HEK293T (cell line): ENCODE data around the gene CYP1A2.

Experiments
- CTCF ChIA-PET: fragments of 350-600 bp; formaldehyde crosslinking; extraction: SDS; loops from one replicate; lab custom pipeline; 2021; ENCODE audit warnings: antibody characterized with exemption, inconsistent platforms; lab: Yijun Ruan, JAX
- POLR2A ChIA-PET: fragments of 350-600 bp; formaldehyde crosslinking; extraction: SDS; loops from one replicate; lab custom pipeline; 2020; ENCODE audit warnings: antibody characterized with exemption, inconsistent platforms; lab: Yijun Ruan, JAX
- DNase-seq: peaks from one replicate; pipeline ENCODE4 v3.0.0; 2012; ENCODE audit warnings: mixed read lengths; ENCODE audit errors: extremely low spot score
- ARNT ChIP-seq: fragments of 450-650 bp; IDR thresholded peaks from 2 replicates; pipeline ENCODE4 v1.6.1; 2017; ENCODE audit warnings: mild to moderate bottlenecking
- BHLHE40 ChIP-seq: fragments of 450-650 bp; IDR thresholded peaks from 2 replicates; pipeline ENCODE4 v1.6.1; 2016; ENCODE audit warnings: mild to moderate bottlenecking, moderate library complexity, borderline replicate concordance
- CTBP1 ChIP-seq: fragments of 450-650 bp; IDR thresholded peaks from 2 replicates; pipeline ENCODE4 v1.6.1; 2016; ENCODE audit warnings: borderline replicate concordance
- ELF4 ChIP-seq: fragments of 450-650 bp; IDR thresholded peaks from 2 replicates; pipeline ENCODE4 v1.6.1; 2017; ENCODE audit warnings: antibody characterized with exemption
- FOXA1 ChIP-seq: fragments of 450-650 bp; IDR thresholded peaks from 2 replicates; pipeline ENCODE4 v1.6.1; 2016; ENCODE audit warnings: mild to moderate bottlenecking
- FOXK2 ChIP-seq: fragments of 450-650 bp; IDR thresholded peaks from 2 replicates; pipeline ENCODE4 v1.6.1; 2016; ENCODE audit warnings: mild to moderate bottlenecking
- FOXM1 ChIP-seq: fragments of 450-650 bp; IDR thresholded peaks from 2 replicates; pipeline ENCODE4 v1.6.1; 2017; ENCODE audit warnings: mild to moderate bottlenecking, borderline replicate concordance
- HDGF ChIP-seq: fragments of 450-650 bp; IDR thresholded peaks from 2 replicates; pipeline ENCODE4 v1.6.1; 2017; ENCODE audit warnings: antibody characterized with exemption, borderline replicate concordance
- L3MBTL2 ChIP-seq: fragments of 450-650 bp; conservative IDR thresholded peaks from 2 replicates; pipeline ENCODE4 v1.6.1; 2016; ENCODE audit warnings: mild to moderate bottlenecking
- LEF1 ChIP-seq: fragments of 450-650 bp; IDR thresholded peaks from 2 replicates; pipeline ENCODE4 v1.6.1; 2017; ENCODE audit warnings: mild to moderate bottlenecking, borderline replicate concordance
- NFRKB ChIP-seq: fragments of 450-650 bp; IDR thresholded peaks from 2 replicates; pipeline ENCODE4 v1.6.1; 2016; ENCODE audit warnings: mild to moderate bottlenecking, moderate library complexity
- PKNOX1 ChIP-seq: fragments of 450-650 bp; IDR thresholded peaks from 2 replicates; pipeline ENCODE4 v1.6.1; 2016
- SP1 ChIP-seq: fragments of 450-650 bp; IDR thresholded peaks from 2 replicates; pipeline ENCODE4 v1.6.1; 2017
- SUZ12 ChIP-seq: fragments of 450-650 bp; IDR thresholded peaks from 2 replicates; pipeline ENCODE4 v1.6.1; 2016; ENCODE audit warnings: mild to moderate bottlenecking
- TARDBP ChIP-seq: fragments of 450-650 bp; IDR thresholded peaks from 2 replicates; pipeline ENCODE4 v1.6.1; 2016
- ZNF384 ChIP-seq: fragments of 450-650 bp; IDR thresholded peaks from 2 replicates; pipeline ENCODE4 v1.6.1; 2016

CYP1A2 gene

GRCh38 chr15:74787251-74788041, 38.8 kb downstream of the CYP1A2 start:
- ChIA-PET CTCF (interaction anchor here (0.6 to 3.0 kb wide), 19 partner anchors 8 to 398 kb away, joined by 3 to 43 read pairs (median 3); partner anchors contain the start of gene ULK3), POLR2A (interaction anchor here (0.6 to 1.8 kb wide), 6 partner anchors 10 to 664 kb away, joined by 3 to 5 read pairs (median 4); partner anchors contain the start of genes COX5A and SIN3A)
- DNase-seq, result peak; percentile 81
- TF ChIP-seq FOXM1 (no peak), L3MBTL2 (no peak), ZNF384 (no peak), SP1 (no peak), HDGF (no peak), TARDBP (no peak), SUZ12 (no peak)

DNA sequence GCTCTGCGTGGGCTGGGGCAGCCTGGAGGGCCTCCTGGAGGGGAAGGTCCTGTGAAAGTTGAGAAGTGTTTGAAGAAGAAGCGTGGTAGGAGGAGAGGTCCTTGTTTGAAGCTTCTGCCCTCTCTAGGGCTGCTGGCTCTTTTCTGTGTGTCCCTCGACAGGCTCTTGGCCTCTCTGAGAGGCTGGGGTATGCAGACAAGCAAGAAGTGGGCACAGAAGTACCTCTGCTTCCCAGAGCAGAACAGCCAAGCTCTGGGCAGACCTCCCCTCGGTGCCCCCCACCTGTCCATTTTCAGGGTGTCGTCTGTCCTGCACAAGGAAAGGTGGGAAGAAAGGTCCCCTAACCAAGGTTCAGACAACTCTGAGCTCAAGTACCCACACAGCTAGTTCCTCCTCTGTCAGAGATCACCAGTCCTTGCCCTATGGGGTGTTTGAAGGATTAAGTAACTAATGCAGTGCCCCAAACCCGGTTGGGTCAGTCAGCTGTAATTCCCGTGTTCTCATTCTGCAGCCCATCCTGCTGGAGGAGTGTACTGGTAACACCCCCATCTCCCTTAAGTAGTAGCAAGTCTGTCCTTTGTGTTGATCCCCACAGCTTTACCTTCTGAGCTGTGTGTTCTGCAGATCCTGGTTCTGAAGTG, 39.5 kb downstream of the CYP1A2 start:
- POLR2A ChIA-PET, result interaction anchor here (0.6 to 1.8 kb wide), 5 partner anchors 10 to 663 kb away, joined by 3 to 5 read pairs (median 4); partner anchors contain the start of genes COX5A and SIN3A
- no peak for TF ChIP-seq PKNOX1
- TF ChIP-seq BHLHE40, result no peak
- TF ChIP-seq TARDBP, result no peak
- TF ChIP-seq FOXA1, result no peak
- TF ChIP-seq SP1, result no peak
- no peak for TF ChIP-seq SUZ12
- TF ChIP-seq L3MBTL2, result no peak
- no peak for TF ChIP-seq FOXM1
- no peak for TF ChIP-seq ELF4
- no peak for TF ChIP-seq NFRKB
- TF ChIP-seq CTBP1, result no peak
- no peak for TF ChIP-seq ZNF384
- TF ChIP-seq HDGF, result no peak
- no peak for TF ChIP-seq FOXK2
- TF ChIP-seq LEF1, result no peak
- TF ChIP-seq ARNT, result no peak
- CTCF ChIA-PET, result interaction anchor here (0.6 to 3.0 kb wide), 18 partner anchors 9 to 399 kb away, joined by 3 to 43 read pairs (median 3); partner anchors contain the start of gene ULK3
- no peak for DNase-seq

GRCh38 chr15:74788683-74789151, 40.1 kb downstream of the CYP1A2 start:
- DNase-seq, result no peak
- ChIA-PET CTCF (interaction anchor here (0.8 to 3.0 kb wide), 6 partner anchors 8 to 153 kb away, joined by 3 to 43 read pairs (median 6); no protein-coding TSS in a partner anchor), POLR2A (interaction anchor here (0.6 to 1.8 kb wide), 4 partner anchors 11 to 149 kb away, joined by 3 to 5 read pairs (median 4); partner anchors contain the start of gene COX5A)
- TF ChIP-seq ARNT (no peak), TARDBP (no peak), SP1 (no peak), HDGF (no peak), LEF1 (no peak), ZNF384 (no peak), BHLHE40 (no peak), ELF4 (no peak), FOXK2 (no peak), FOXM1 (no peak), NFRKB (no peak), PKNOX1 (no peak), CTBP1 (no peak), FOXA1 (no peak), SUZ12 (no peak), L3MBTL2 (no peak)

DNA sequence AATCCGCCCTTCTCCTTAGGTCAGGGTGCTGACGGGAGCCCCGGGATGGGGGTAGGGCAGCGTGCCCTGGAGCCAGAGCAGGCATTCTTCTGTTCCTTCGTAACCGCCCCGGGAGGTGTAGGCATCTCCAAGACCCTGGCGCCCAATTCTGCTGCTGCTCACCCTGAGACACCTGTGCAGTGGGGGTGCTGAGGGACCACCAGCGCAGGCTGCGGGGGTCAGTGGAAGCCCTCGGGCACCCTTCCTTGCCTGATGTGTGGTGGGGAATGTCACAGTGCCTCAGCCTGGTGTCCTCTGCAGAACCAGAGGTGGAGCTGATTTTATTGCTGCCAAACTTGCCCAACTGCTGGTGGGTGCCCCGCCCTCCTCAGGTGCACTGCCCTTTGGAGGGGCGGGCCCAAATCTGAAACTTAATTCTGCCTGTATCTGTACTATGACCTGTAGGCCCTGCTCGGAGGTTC, 40.6 kb downstream of the CYP1A2 start:
- POLR2A ChIA-PET, result interaction anchor here (0.6 to 1.0 kb wide), 2 partner anchors 10 to 11 kb away, joined by 3 read pairs; no protein-coding TSS in a partner anchor
- no peak for TF ChIP-seq ZNF384
- no peak for TF ChIP-seq PKNOX1
- no peak for TF ChIP-seq FOXA1
- TF ChIP-seq TARDBP, result no peak
- TF ChIP-seq BHLHE40, result no peak
- no peak for TF ChIP-seq NFRKB
- TF ChIP-seq SP1, result no peak
- TF ChIP-seq LEF1, result no peak
- no peak for TF ChIP-seq L3MBTL2
- TF ChIP-seq ELF4, result no peak
- TF ChIP-seq CTBP1, result no peak
- TF ChIP-seq ARNT, result no peak
- TF ChIP-seq FOXM1, result no peak
- DNase-seq, result no peak
- CTCF ChIA-PET, result interaction anchor here (1.3 kb wide), 1 partner anchor 12 kb away, joined by 3 read pairs; no protein-coding TSS in a partner anchor

DNA sequence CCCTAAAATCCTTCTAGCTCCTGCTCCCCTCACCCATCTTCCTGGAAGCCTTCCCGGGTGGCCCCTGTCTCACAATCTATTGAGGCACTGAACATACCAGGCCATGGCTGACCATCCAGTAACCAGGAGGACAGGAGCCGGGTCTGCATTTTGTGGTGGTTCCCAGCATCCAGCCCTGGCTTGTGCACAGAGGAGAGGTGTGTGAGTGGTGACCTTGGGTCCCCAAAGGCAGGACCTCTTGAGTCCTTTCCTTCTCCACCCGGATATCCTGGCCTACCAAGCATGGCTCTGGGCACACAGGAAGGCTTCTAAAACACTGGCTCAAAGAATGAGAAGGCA, 41.1 kb downstream of the CYP1A2 start:
- POLR2A ChIA-PET, result interaction anchor here (1.0 kb wide), 1 partner anchor 10 kb away, joined by 3 read pairs; no protein-coding TSS in a partner anchor
- TF ChIP-seq ARNT, result no peak
- TF ChIP-seq ZNF384, result no peak
- no peak for TF ChIP-seq FOXM1
- no peak for TF ChIP-seq LEF1
- no peak for TF ChIP-seq CTBP1
- no peak for TF ChIP-seq TARDBP
- no peak for TF ChIP-seq NFRKB
- TF ChIP-seq FOXK2, result no peak
- TF ChIP-seq PKNOX1, result no peak
- TF ChIP-seq SUZ12, result no peak
- TF ChIP-seq FOXA1, result no peak
- TF ChIP-seq ELF4, result no peak
- TF ChIP-seq BHLHE40, result no peak
- TF ChIP-seq L3MBTL2, result no peak
- TF ChIP-seq SP1, result no peak
- DNase-seq, result no peak
- CTCF ChIA-PET, result interaction anchor here (1.0 to 1.3 kb wide), 2 partner anchors 12 to 18 kb away, joined by 3 to 4 read pairs; no protein-coding TSS in a partner anchor
